GM21786 (cell line): ENCODE measurements around the gene NKX6-1.

Experiments used
- ATAC-seq: cut with Tn5 transposase; IDR thresholded peaks from one replicate; pipeline ENCODE4 v1.9.1; 2021; ENCODE audit not compliant: unreplicated experiment

Gene NKX6-1

GRCh38 chr4:84498935-84499623, at the start of gene NKX6-1:
Gene NKX6-1 (minus strand): TSS chr4:84499292. CDS start chr4:84498228, 1,064 bp downstream.
- ATAC-seq: no peak

DNA sequence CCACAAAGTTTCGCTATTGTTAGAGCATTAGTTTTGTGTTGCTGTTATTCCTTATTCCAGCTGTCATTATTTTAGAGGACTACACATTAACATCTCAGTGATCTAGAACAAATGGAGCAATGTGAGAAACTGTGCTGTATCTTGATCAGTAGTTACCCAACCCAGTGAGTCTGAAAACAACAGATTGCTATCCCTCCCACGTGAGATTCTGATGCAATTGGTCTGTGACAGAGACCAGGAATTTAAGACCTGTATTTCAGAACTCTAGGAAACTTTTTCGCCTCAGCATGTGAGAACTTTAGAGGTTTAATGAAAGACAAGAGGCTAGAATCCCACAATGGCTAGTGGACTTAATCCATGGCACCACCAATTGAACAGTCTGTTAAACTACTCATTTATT, 48.1 kb upstream of the NKX6-1 start:
- no peak for ATAC-seq

DNA sequence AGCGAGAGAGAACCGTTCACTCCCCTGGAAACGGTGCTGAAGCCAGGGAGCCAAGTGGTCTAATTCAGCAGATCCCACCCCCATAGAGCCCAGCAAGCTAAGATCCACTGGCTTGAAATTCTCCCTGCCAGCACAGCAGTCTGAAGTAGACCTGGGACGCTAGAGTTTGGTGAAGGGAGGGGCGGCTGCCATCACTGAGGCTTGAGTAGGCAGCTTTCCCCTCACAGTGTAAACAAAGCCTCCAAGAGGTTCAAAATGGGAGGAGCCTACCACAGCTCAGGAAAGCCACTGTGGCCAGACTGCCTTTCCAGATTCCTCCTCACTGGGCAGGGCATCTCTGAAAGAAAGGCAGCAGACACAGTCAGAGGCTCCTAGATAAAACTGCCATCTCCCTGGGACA, 46.0 kb upstream of the NKX6-1 start:
- ATAC-seq: no peak

DNA sequence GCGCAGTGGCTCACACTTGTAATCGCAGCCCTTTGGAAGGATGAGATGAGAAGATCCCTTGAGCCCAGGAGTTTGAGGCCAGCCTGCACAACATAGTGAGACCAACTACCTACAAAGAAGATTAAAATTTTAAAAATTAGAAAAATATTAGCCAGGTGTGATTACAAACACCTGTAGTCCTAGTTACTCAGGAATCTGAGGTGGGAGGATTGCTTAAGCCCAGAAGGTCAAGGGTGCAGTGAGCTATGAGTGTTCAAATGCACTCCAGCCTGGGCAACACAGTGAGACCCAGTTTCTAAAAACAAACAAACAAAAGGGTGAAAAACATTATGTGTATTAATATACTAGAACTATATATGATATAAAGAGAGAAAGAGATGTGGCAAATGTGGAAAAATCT, 36.8 kb upstream of the NKX6-1 start:
- ATAC-seq: no peak

GRCh38 chr4:84531689-84532088, 32.6 kb upstream of the NKX6-1 start:
- no peak for ATAC-seq

GRCh38 chr4:84530871-84531270, 31.8 kb upstream of the NKX6-1 start:
- no peak for ATAC-seq

DNA sequence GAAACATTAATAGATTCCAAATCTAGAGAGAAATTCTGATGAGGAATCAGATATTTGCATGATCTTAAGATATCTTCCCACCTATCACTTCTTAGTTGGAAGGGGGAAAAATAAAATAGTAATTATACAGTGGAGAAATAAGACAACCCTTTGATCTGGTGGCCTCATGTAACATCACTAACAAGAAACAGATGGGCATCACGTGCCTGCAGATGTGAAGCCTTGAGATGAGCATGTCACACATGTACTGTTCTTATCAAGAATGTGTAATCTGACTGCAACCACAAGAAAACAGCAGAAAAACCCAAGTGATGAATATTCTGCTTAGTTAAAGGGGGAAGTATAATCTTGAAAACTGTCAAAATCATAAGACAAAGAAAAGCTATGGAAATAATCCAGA, 31.4 kb upstream of the NKX6-1 start:
- ATAC-seq: no peak

GRCh38 chr4:84529169-84529751, 30.2 kb upstream of the NKX6-1 start:
- ATAC-seq: no peak

DNA sequence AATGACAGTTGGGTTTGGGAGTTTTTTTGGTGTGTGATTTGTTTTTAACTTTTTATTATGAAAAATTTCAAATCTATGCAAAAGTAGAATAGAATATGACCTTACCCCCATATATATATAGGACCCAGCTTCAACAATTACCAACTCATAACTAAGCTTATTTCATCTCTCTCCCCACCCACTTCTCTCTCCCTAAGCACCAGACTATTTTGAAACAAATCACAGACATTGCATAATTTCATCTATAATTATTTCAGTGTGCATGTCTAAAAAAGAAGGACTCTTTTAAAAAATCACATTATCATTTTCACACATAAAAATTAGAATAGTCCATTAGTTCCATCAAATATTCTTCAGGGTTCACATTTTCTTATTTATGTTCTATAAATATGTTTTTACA, 28.3 kb upstream of the NKX6-1 start:
- no peak for ATAC-seq

- no peak for ATAC-seq
Observed at GRCh38 chr4:84515075-84515474, 16.0 kb upstream of the NKX6-1 start.

- no peak for ATAC-seq
Observed at GRCh38 chr4:84512277-84512676, 13.2 kb upstream of the NKX6-1 start.

DNA sequence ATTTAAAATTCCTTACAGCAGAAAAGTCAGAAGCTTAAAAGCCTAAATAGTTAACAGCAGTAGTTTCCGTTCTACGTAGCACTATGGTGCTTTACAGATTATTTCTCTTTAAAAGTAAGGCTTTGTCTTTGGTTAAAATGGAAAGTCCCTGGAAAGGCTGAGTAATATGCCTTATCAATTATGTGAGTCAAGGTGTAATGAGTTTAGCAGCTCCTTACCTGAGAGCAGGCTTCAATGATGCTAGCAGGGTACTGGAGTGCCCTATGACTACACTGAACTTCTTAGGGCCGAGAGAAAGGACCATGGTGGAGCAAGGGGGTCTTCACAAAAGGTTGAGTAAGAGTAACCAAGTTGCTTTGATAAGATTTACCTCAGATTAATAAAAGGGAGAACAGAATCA, 12.6 kb upstream of the NKX6-1 start:
- no peak for ATAC-seq

- ATAC-seq: no peak
Observed at GRCh38 chr4:84507941-84508340, 8.8 kb upstream of the NKX6-1 start.

GRCh38 chr4:84504821-84505220, 5.7 kb upstream of the NKX6-1 start:
- no peak for ATAC-seq

- peak; percentile 98 for ATAC-seq
Observed at GRCh38 chr4:84503495-84504437, 4.7 kb upstream of the NKX6-1 start.

DNA sequence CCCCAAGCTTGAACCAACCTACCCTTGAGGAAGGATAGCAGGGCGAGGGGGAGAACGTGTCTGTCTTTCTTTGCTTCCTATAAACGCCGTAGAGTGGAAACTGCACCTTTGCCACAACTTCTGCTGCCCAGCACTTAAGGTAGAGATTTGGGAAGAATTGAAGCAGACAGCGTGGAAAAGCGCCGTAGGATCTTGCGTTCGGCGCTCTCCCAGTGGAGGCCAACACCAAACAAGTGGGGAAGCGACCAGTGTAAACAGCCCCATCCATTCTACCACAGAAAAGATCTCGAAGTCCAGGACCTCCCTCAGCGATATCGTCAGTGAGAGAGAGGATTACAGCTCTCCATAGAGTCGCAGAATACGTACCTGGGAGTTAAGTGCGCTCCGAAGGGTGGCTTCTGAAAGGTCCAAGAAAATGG, 3.9 kb upstream of the NKX6-1 start:
- no peak for ATAC-seq

DNA sequence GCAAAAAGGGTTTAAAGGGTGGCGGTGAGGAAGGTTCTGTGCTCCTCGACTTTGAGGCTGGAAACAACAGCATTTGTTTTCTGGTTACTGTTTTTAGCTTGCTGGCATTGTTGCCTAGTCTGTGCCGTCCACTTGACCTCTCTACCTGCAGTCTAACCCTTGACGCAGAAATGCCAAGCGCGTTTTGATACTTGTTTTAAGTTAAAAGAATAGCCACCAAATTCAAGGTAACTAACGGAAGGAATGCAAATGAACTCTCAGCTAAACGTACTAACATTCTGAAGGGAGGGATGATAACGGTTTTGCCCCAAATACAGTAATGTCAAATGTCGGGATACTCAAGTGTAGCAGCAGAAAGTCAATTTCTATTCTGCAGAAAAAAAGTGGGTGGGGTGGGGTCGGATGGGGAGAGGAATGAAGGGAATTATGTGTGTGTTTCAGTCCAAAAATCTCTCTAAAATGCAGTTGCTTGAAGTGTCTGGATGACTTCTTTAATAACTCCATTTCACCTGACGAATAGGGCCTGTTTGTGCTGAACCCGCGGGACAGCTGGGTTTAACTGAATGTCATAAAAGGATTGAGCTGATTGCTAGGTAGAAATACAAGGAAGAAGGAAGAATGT, 3.4 kb upstream of the NKX6-1 start:
- ATAC-seq: no peak

GRCh38 chr4:84501721-84502267, 2.7 kb upstream of the NKX6-1 start:
- ATAC-seq: no peak

DNA sequence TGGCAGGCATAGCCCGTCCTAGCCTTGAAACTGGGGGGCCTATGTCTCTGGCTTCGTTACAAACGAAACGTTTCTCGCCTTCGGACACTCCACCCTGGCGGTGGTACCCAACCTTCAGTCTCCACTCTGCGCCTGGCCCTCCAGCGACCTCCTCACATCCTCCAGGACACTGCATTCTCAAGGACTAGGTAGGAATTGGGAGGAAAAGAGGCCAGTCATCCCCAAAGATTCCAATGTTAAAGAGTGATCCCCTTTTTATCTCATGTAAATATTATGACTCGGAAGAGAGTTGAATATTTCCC, 2.1 kb upstream of the NKX6-1 start:
- ATAC-seq: no peak

- ATAC-seq: no peak
Observed at GRCh38 chr4:84500386-84501201, 1.5 kb upstream of the NKX6-1 start.

DNA sequence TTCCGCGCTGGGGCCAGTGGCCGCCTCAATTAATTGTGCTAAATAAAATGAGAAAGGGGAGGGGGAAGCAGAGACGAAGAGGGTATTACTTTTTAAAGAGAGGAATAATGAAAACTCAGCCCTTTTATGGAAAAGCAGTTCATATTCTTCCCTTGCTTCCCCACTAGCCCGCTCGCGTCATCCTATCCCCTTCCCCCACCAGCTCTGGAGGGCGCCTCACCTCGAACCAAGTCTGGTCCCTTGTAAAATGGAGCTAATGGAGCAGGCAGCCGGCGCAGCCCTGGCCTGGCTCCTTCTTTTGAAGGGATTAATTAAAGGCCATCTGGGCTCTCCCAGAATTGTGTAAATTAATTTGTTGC, 511 bp upstream of the NKX6-1 start:
- ATAC-seq: no peak
